ENCODE measurements around the gene AP3S1.
A peak's percentile ranks its signal among the peaks of the same experiment; 100 is the strongest.

The AP3S1 gene

GRCh38 chr5:115940080-115940810 lies 98.5 kb downstream of the AP3S1 start:
- Histone ChIP-seq H3K79me1 (replicated peaks; ENCODE audit: low read length, poor library complexity, severe bottlenecking) (no peaks in the 10 kb centered on the region), H3K14ac (ENCODE audit: low read length in 2 of 2) (no peak overlapping the region), H3K36me3 (ENCODE audit: control insufficient read depth in 1 of 2, insufficient read depth in 2 of 2, low read depth in 1 of 2, low read length in 2 of 2) (no peaks in the 10 kb centered on the region), H3K27ac (ENCODE audit: low read length, poor library complexity, severe bottlenecking) (no peak overlapping the region), H2BK120ac (ENCODE audit: low read depth, low read length) (peak overlapping the region; percentile 34), H3K4ac (ENCODE audit: low read depth in 1 of 2, low read length in 2 of 2) (no peak overlapping the region), H3K9me3 (ENCODE audit: control insufficient read depth, low read length) (no peaks in the 10 kb centered on the region), H2BK12ac (ENCODE audit: low read length in 2 of 2) (no peak overlapping the region), H3K23ac (ENCODE audit: low read length in 2 of 2) (no peak overlapping the region), H4K8ac (ENCODE audit: low read length) (no peak overlapping the region), H4K91ac (ENCODE audit: low read length) (no peak overlapping the region), H3K4me3 (ENCODE audit: insufficient read depth in 1 of 2, low read depth in 1 of 2, low read length in 2 of 2) (no peak overlapping the region), H3K4me1 (ENCODE audit: control insufficient read depth, insufficient read depth, low read depth, low read length) (peaks cover 2% of the 10 kb centered on the region), H2AFZ (ENCODE audit: low read depth, low read length) (no peak overlapping the region), H3K27me3 (ENCODE audit: control insufficient read depth in 1 of 2, insufficient read depth in 1 of 2, low read length in 2 of 2) (no peaks in the 10 kb centered on the region), H3K18ac (ENCODE audit: low read depth in 1 of 2, low read length in 2 of 2) (no peak overlapping the region), H2AK5ac (ENCODE audit: low read length, severe bottlenecking) (no peak overlapping the region), H2BK15ac (ENCODE audit: low read depth, poor library complexity, severe bottlenecking) (no peak overlapping the region), H3K4me2 (ENCODE audit: low read length, poor library complexity, severe bottlenecking) (no peak overlapping the region), H3K9ac (ENCODE audit: low read length) (no peak overlapping the region), H2BK5ac (ENCODE audit: low read depth, low read length, poor library complexity, severe bottlenecking) (no peak overlapping the region)
- no peak for DNase-seq
- WGBS, result 96% methylated on average over 3 of the region's 4 CpGs

GRCh38 chr5:115941051-115941675 lies 99.4 kb downstream of the AP3S1 start:
- H3K27ac ChIP-seq (ENCODE audit: low read length, poor library complexity, severe bottlenecking), result peak overlapping the region; percentile 73
- H2BK5ac ChIP-seq (ENCODE audit: low read depth, low read length, poor library complexity, severe bottlenecking), result no peak overlapping the region
- H3K4me1 ChIP-seq (ENCODE audit: control insufficient read depth, insufficient read depth, low read depth, low read length), result peaks cover 2% of the 10 kb centered on the region
- peak overlapping the region; percentile 8 for H3K4me2 ChIP-seq (ENCODE audit: low read length, poor library complexity, severe bottlenecking)
- H3K14ac ChIP-seq (ENCODE audit: low read length in 2 of 2), result no peak overlapping the region
- H3K4me3 ChIP-seq (ENCODE audit: insufficient read depth in 1 of 2, low read depth in 1 of 2, low read length in 2 of 2), result no peak overlapping the region
- no peaks in the 10 kb centered on the region for H3K9me3 ChIP-seq (ENCODE audit: control insufficient read depth, low read length)
- H3K23ac ChIP-seq (ENCODE audit: low read length in 2 of 2), result no peak overlapping the region
- H2AFZ ChIP-seq (ENCODE audit: low read depth, low read length), result no peak overlapping the region
- H4K8ac ChIP-seq (ENCODE audit: low read length), result no peak overlapping the region
- H4K91ac ChIP-seq (ENCODE audit: low read length), result no peak overlapping the region
- H2AK5ac ChIP-seq (ENCODE audit: low read length, severe bottlenecking), result no peak overlapping the region
- peak overlapping the region; percentile 84 for H3K9ac ChIP-seq (ENCODE audit: low read length)
- H3K4ac ChIP-seq (ENCODE audit: low read depth in 1 of 2, low read length in 2 of 2), result no peak overlapping the region
- peak overlapping the region in 1 of 2 experiments; percentile 13 for H3K18ac ChIP-seq (ENCODE audit: low read depth in 1 of 2, low read length in 2 of 2)
- H3K36me3 ChIP-seq (ENCODE audit: control insufficient read depth in 1 of 2, insufficient read depth in 2 of 2, low read depth in 1 of 2, low read length in 2 of 2), result no peaks in the 10 kb centered on the region
- WGBS, result 83% methylated on average over 6 of the region's 9 CpGs
- no peak overlapping the region for H2BK12ac ChIP-seq (ENCODE audit: low read length in 2 of 2)
- no peak overlapping the region for H2BK120ac ChIP-seq (ENCODE audit: low read depth, low read length)
- no peaks in the 10 kb centered on the region for H3K27me3 ChIP-seq (ENCODE audit: control insufficient read depth in 1 of 2, insufficient read depth in 1 of 2, low read length in 2 of 2)
- DNase-seq, result peak; percentile 94
- H2BK15ac ChIP-seq (ENCODE audit: low read depth, poor library complexity, severe bottlenecking), result no peak overlapping the region
- H3K79me1 ChIP-seq (replicated peaks; ENCODE audit: low read length, poor library complexity, severe bottlenecking), result no peaks in the 10 kb centered on the region

GRCh38 chr5:115944501-115944900 lies 102.8 kb downstream of the AP3S1 start:
- no peak overlapping the region for H4K91ac ChIP-seq (ENCODE audit: low read length)
- no peak overlapping the region for H3K14ac ChIP-seq (ENCODE audit: low read length in 2 of 2)
- no peak overlapping the region for H2AFZ ChIP-seq (ENCODE audit: low read depth, low read length)
- no peaks in the 10 kb centered on the region for H3K27me3 ChIP-seq (ENCODE audit: control insufficient read depth in 1 of 2, insufficient read depth in 1 of 2, low read length in 2 of 2)
- no peak overlapping the region for H2BK5ac ChIP-seq (ENCODE audit: low read depth, low read length, poor library complexity, severe bottlenecking)
- H3K79me1 ChIP-seq (replicated peaks; ENCODE audit: low read length, poor library complexity, severe bottlenecking), result no peaks in the 10 kb centered on the region
- H3K18ac ChIP-seq (ENCODE audit: low read depth in 1 of 2, low read length in 2 of 2), result no peak overlapping the region
- no peak overlapping the region for H3K23ac ChIP-seq (ENCODE audit: low read length in 2 of 2)
- H4K8ac ChIP-seq (ENCODE audit: low read length), result no peak overlapping the region
- no peaks in the 10 kb centered on the region for H3K9me3 ChIP-seq (ENCODE audit: control insufficient read depth, low read length)
- H2BK12ac ChIP-seq (ENCODE audit: low read length in 2 of 2), result no peak overlapping the region
- H2AK5ac ChIP-seq (ENCODE audit: low read length, severe bottlenecking), result no peak overlapping the region
- WGBS, result 97% methylated on average over 2 of the region's 3 CpGs
- no peak overlapping the region for H3K27ac ChIP-seq (ENCODE audit: low read length, poor library complexity, severe bottlenecking)
- H3K4me3 ChIP-seq (ENCODE audit: insufficient read depth in 1 of 2, low read depth in 1 of 2, low read length in 2 of 2), result no peak overlapping the region
- H3K4ac ChIP-seq (ENCODE audit: low read depth in 1 of 2, low read length in 2 of 2), result no peak overlapping the region
- H3K36me3 ChIP-seq (ENCODE audit: control insufficient read depth in 1 of 2, insufficient read depth in 2 of 2, low read depth in 1 of 2, low read length in 2 of 2), result no peaks in the 10 kb centered on the region
- no peak for DNase-seq
- H2BK15ac ChIP-seq (ENCODE audit: low read depth, poor library complexity, severe bottlenecking), result no peak overlapping the region
- no peak overlapping the region for H3K9ac ChIP-seq (ENCODE audit: low read length)
- H3K4me1 ChIP-seq (ENCODE audit: control insufficient read depth, insufficient read depth, low read depth, low read length), result peaks cover 2% of the 10 kb centered on the region
- H3K4me2 ChIP-seq (ENCODE audit: low read length, poor library complexity, severe bottlenecking), result no peak overlapping the region
- H2BK120ac ChIP-seq (ENCODE audit: low read depth, low read length), result no peak overlapping the region

- Histone ChIP-seq H3K4me3 (ENCODE audit: insufficient read depth in 1 of 2, low read depth in 1 of 2, low read length in 2 of 2) (no peak overlapping the region), H3K23ac (ENCODE audit: low read length in 2 of 2) (no peak overlapping the region), H3K9me3 (ENCODE audit: control insufficient read depth, low read length) (no peaks in the 10 kb centered on the region), H2BK120ac (ENCODE audit: low read depth, low read length) (no peak overlapping the region), H3K18ac (ENCODE audit: low read depth in 1 of 2, low read length in 2 of 2) (no peak overlapping the region), H3K9ac (ENCODE audit: low read length) (no peak overlapping the region), H3K14ac (ENCODE audit: low read length in 2 of 2) (no peak overlapping the region), H3K4ac (ENCODE audit: low read depth in 1 of 2, low read length in 2 of 2) (no peak overlapping the region), H3K36me3 (ENCODE audit: control insufficient read depth in 1 of 2, insufficient read depth in 2 of 2, low read depth in 1 of 2, low read length in 2 of 2) (no peaks in the 10 kb centered on the region), H3K4me2 (ENCODE audit: low read length, poor library complexity, severe bottlenecking) (no peak overlapping the region), H2AFZ (ENCODE audit: low read depth, low read length) (no peak overlapping the region), H2BK12ac (ENCODE audit: low read length in 2 of 2) (no peak overlapping the region), H3K27ac (ENCODE audit: low read length, poor library complexity, severe bottlenecking) (no peak overlapping the region), H2BK5ac (ENCODE audit: low read depth, low read length, poor library complexity, severe bottlenecking) (no peak overlapping the region), H2BK15ac (ENCODE audit: low read depth, poor library complexity, severe bottlenecking) (no peak overlapping the region), H3K79me1 (replicated peaks; ENCODE audit: low read length, poor library complexity, severe bottlenecking) (no peaks in the 10 kb centered on the region), H4K8ac (ENCODE audit: low read length) (no peak overlapping the region), H2AK5ac (ENCODE audit: low read length, severe bottlenecking) (no peak overlapping the region), H3K27me3 (ENCODE audit: control insufficient read depth in 1 of 2, insufficient read depth in 1 of 2, low read length in 2 of 2) (no peaks in the 10 kb centered on the region), H3K4me1 (ENCODE audit: control insufficient read depth, insufficient read depth, low read depth, low read length) (no peaks in the 10 kb centered on the region), H4K91ac (ENCODE audit: low read length) (no peak overlapping the region)
- WGBS, result 76% methylated on average over 2 of the region's 2 CpGs
- peak; percentile 24 for DNase-seq
Measured at GRCh38 chr5:115946655-115947054, 104.9 kb downstream of the AP3S1 start.
